ENCODE results near the gene MYO5B.

- TF ChIP-seq, protein P1, sequence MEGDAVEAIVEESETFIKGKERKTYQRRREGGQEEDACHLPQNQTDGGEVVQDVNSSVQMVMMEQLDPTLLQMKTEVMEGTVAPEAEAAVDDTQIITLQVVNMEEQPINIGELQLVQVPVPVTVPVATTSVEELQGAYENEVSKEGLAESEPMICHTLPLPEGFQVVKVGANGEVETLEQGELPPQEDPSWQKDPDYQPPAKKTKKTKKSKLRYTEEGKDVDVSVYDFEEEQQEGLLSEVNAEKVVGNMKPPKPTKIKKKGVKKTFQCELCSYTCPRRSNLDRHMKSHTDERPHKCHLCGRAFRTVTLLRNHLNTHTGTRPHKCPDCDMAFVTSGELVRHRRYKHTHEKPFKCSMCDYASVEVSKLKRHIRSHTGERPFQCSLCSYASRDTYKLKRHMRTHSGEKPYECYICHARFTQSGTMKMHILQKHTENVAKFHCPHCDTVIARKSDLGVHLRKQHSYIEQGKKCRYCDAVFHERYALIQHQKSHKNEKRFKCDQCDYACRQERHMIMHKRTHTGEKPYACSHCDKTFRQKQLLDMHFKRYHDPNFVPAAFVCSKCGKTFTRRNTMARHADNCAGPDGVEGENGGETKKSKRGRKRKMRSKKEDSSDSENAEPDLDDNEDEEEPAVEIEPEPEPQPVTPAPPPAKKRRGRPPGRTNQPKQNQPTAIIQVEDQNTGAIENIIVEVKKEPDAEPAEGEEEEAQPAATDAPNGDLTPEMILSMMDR (conservative IDR thresholded peaks at IDR 0.05): no peak
- TF ChIP-seq ZFX (IDR thresholded peaks at IDR 0.05): no peak
These were observed 25.8 kb downstream of the MYO5B start for GRCh38 chr18:50169149-50169548.
